CD4-positive, alpha-beta T cell treated with Interleukin-15 for 1 hour (primary cell): ENCODE measurements around the gene MSL1.
A peak's percentile ranks its signal among the peaks of the same experiment; 100 is the strongest.

Source experiments
- DNase-seq: peaks from one replicate; pipeline ENCODE4 v3.0.0-alpha.2; 2020

The MSL1 gene

GRCh38 chr17:40092581-40092980 is 29.2 kb upstream of the MSL1 start:
- DNase-seq = no peak

DNA sequence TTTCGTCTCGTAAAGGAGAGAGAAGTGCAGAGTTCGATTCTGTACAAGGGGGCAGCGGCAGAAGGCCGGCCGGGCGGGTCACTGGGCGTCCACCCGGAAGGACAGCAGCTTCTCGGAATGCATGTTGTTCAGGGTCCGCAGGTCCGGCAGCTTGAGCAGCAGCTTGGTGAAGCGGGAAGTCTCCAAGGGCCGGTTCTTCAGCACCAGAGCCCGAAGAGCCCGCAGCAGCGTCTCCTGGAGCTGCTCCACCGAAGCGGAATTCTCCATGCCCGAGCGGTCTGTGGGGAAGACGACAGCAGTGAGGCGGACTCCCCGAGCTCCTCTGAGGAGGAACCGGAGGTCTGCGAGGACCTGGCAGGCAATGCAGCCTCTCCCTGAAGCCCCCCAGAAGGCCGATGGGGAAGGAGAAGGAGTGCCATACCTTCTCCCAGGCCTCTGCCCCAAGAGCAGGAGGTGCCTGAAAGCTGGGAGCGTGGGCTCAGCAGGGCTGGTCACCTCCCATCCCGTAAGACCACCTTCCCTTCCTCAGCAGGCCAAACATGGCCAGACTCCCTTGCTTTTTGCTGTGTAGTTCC is 28.7 kb upstream of the MSL1 start:
- DNase-seq = no peak

- no peak for DNase-seq
Measured at GRCh38 chr17:40093580-40094201, 28.1 kb upstream of the MSL1 start.

GRCh38 chr17:40094874-40095273 is 26.9 kb upstream of the MSL1 start:
- DNase-seq = no peak

DNA sequence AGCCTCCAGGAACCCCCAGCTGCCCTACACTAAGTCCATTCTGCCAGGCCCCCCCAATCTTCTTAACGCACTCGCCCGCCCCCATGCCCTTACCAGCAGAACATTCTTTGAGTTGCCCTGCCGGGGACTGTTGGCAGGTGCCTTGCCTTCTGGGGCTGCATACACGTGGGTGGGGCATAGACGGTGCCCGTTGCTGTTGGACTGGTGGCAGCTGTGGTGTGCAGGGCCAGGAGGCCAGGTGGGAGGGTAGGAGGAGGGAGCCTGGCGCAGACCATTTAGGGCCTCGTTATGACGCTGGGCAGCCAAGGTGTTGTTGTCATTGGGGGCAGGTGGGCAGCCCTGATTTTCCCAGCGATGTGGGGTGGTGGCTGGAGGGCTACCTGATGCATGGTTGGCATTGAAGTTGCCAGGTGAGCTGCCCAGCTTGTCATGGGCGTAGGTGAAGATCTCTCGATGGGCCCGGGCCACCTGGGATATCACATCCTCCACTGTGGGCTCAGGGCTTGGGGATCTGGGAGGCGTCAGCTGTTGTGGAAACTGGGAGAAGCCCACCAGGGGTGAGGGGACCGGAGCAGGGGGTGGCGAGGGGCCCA is 26.3 kb upstream of the MSL1 start:
- DNase-seq = no peak

- DNase-seq = peak; percentile 96
Measured at GRCh38 chr17:40095944-40096791, 25.6 kb upstream of the MSL1 start.

DNA sequence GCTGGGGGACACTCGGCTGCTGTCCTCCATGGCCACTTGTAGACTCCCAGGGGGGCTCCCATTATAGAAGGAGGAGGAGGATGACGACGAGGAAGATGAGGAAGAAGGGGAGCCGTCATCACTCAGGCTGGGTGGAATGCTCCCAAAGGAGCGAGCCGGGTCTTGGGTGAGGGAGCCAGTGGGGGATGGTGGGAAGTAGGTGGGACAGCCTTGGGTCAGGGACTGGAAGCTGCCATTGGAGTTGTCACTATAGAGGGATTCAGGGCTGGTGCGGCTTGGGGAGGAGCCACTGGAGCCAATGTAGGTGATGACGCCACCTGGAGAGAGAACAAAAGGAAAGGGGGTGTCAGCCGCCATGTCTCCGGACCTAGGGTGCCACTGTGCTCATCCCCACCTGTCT is 24.7 kb upstream of the MSL1 start:
- no peak for DNase-seq

GRCh38 chr17:40097931-40098845 is 23.6 kb upstream of the MSL1 start:
- DNase-seq = peak; percentile 61

DNA sequence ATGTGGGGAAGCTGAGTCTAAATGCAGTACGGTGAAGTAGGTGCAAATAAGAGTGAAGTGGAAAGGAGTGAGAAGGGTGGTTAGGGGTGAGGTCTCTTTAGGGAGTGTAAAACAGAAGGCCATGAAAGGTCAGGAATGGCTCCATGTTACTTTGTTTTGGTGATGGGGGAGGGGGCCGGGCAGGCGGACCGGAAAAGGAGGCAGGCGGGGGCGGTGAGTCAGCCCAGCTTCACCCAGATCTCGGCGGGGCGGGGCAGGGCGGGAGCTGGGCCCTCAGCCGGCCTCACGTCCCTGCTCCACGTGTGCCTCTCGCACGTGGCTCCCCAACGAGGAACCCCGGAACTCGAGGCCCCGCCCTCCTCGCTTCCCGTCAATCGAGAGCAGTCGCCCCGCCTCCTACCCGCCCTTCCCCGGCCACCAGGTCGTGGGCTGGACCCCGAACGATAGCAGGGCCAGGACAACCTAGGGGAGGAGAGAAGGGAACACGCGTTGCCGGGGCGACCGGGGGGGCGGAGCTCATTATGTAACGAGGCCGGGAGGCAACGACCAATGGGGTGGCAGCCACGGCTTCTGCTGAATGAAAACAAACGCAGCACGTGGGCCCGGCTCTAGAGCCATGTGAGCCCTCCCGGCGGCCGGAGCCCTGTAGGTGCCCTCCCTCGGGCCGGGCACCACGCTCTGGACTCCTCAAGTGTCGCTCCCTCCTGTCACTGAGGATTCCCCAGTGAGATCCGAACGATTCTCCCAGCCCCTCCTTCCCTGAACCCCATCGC is 22.7 kb upstream of the MSL1 start:
- DNase-seq = peak; percentile 100

DNA sequence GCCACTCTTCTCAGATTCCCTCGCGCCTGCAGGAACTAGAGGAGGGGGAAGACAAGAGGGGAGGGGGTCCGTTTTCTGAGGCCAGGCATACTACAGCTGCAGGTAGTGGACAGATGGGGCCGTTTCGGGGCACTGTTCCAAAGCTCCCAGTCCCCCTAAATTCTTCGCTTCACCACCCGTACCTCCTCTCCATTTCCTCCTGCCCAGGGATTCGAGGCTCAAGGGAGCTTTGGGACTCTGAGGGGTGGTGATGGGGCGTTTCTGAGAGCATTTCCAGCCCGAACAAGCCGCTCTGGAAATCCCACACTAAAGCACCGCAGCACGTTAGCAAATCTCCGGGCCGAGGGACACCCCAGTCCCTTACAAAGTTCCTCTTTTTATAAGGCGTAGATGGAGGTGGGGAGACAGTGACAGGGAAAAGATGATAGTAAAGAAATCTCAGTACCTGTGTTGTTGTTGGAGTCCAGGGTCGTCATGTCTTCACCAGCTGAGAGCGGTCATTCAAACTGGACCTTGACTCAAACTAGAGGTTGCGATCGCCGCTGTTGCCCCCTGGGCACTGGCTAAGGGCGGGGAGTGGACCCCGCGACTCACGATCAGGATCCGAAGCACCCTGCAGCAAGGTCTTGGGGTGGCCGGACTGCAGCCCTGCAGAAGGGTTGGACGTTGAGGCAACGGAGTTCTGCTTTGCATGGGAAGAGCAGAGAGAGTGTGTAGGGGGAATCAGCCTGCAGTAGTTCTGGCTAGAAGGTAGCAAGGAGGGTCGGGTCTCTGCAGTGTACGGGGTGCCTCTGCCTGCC is 22.0 kb upstream of the MSL1 start:
- DNase-seq = peak; percentile 51

GRCh38 chr17:40100419-40100668 is 21.4 kb upstream of the MSL1 start, which contains the start of gene NR1D1:
TSS of gene NR1D1 (minus strand) at chr17:40100589. CDS start at chr17:40100094, 495 bp downstream.
- no peak for DNase-seq

DNA sequence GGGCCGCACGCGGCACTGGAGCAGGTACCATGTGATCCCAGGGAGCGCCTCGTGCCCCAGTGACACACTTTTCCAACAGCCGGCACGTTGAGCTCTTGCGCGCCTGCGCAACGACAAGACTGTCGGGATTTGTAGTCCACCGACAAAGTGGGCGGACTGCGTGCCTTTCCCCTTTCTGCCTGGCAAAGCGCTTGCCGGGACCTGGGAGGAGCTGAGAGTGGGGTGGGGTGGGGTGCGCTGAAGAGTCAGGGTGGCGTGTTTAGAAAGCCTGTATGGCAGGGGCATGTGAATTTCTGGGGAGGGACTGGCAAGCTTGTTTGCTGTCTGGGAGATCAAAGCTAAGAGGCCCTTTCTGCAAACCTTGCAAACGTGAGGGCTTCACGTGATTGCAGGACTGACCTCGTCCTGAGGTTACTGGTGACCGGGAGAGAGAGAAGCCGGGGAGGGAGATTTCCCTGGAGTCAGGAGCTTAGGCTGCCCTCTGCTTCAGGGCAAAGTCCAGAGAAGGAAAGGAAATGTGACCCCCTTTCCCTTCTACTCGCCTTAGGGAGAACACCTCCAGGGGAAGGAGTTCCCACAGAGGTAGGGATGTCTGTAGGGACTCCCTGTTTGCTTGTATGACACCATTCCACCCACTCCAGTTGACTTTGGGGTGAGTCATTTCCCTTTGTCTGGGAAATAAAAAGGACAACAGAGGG is 21.0 kb upstream of the MSL1 start:
- peak; percentile 94 for DNase-seq

- peak; percentile 40 for DNase-seq
Measured at GRCh38 chr17:40101367-40102210, 20.2 kb upstream of the MSL1 start.

DNA sequence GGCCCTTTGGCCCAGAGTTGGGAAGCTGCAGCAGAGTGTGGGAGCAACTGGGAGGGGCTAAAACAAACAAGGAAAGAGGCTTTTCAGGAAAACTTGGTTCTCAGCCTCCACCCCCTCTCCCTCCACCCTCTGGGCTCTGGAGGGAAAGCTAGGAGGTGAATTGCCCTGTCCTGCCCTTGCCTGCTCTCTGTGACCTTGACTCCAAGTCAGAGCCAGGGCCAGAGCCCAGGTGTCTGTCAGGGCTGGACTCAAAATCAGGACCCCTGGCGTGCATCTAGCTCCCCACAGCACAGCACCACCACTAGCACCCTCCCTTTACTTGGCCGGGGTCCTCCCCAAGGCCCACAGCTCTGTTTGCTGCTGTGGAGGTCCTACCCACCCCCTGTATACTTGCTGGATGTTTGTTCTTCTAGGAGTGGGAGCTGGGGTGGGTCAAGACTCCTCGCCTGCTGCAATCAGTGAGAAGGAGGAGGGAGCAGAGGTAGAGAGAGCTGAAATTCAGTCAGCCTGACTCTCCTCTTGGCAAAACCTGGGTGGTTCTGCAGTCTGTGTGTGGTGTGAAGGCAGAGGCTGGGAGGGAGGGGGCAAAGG is 18.6 kb upstream of the MSL1 start:
- no peak for DNase-seq

GRCh38 chr17:40103688-40104087 is 18.1 kb upstream of the MSL1 start:
- DNase-seq = no peak

DNA sequence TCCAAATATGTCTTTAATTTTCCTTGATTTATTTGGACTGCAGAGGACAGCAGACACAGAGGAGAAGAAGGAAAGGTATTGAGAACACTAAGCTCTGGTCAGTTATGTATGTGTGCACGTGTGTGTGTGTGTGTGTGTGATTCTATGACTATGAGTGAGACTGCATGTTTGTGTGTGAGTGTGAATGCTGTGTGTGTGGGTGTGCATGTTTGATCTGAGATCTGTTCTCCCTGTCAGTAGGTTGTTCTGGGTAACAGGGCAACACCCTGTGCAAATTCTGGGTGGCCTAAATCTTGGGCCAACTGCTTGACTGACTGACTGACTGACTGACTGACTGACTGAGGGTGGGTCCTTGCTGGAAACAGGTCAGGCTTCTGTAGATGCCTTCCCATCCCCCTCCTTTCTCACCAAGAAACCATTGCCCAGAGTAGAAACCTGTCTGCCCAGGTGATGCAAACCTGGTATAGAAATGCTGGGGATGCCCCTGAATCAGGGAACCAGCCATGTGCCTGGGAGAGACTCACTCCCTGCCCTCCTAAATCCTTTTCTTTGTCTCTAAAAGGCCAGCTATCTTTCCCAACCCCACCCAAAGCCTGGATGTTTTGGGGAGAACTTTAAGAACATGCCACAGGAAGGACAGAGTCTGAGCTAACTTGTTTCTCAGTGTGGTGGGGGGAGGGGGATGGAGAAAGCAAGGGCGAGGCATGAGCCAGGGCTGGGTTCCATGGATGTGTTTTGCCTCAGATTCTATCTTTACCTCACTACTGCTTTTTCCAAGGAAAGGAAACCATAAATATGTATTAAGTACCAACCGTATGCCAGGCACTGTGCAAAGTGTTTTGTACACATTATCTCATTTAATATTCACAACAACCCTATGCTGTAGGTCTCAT is 16.9 kb upstream of the MSL1 start:
- no peak for DNase-seq

- DNase-seq = no peak
Measured at GRCh38 chr17:40105861-40106759, 15.7 kb upstream of the MSL1 start.
